H1 (cell line): ENCODE data around the gene SYK. TPM values are rescaled to one million over a fixed set of nuclear protein-coding genes. Genes with fewer than 3 reads are reported as not detected.
A peak's percentile ranks its signal among the peaks of the same experiment; 100 is the strongest.

Source experiments
- CTCF ChIA-PET: fragments of 300-600 bp; sonication (Branson Sonifier 250); formaldehyde crosslinking; loops from one replicate; lab custom pipeline; 2021; ENCODE audit not compliant: partially characterized antibody; lab: Charles Lee
- POLR2A ChIA-PET: fragments of 300-600 bp; sonication (Branson Sonifier 250); formaldehyde crosslinking; loops from one replicate; lab custom pipeline; 2021; ENCODE audit warnings: inconsistent platforms; ENCODE audit not compliant: partially characterized antibody; lab: Charles Lee
- DNase-seq, 2 experiments: peaks; one replicate each; pipeline versions ENCODE4 v3.0.0 to v3.0.0-alpha.2; 2010 to 2022; ENCODE audit warnings: low spot score in 2 of 2, low read depth in 1 of 2, mixed read lengths in 1 of 2
- FAIRE-seq: peaks from 2 replicates; lab custom pipeline; 2011; peaks lifted over from hg19 to GRCh38; lab: Jason Lieb, UNC
- H2AFZ ChIP-seq: 2 replicates; pipeline ENCODE4 v1.8.1; 2012; ENCODE audit warnings: low read length, inconsistent platforms
- H2AK5ac ChIP-seq: 2 replicates; pipeline ENCODE4 v1.6.1; 2013; ENCODE audit warnings: low read depth, low read length
- H2BK120ac ChIP-seq: replicated peaks from 2 replicates; pipeline ENCODE3; 2013; ENCODE audit warnings: low read depth, low read length, inconsistent platforms
- H2BK12ac ChIP-seq: 2 replicates; pipeline ENCODE4 v1.6.1; 2013; ENCODE audit warnings: low read depth, low read length
- H2BK15ac ChIP-seq: 2 replicates; pipeline ENCODE4 v1.6.1; 2013; ENCODE audit warnings: low read length
- H2BK20ac ChIP-seq: 2 replicates; pipeline ENCODE4 v1.6.1; 2013; ENCODE audit warnings: low read length
- H2BK5ac ChIP-seq: 2 replicates; pipeline ENCODE4 v1.6.1; 2013; ENCODE audit warnings: low read depth, low read length
- H3K14ac ChIP-seq: 2 replicates; pipeline ENCODE4 v1.6.1; 2013; ENCODE audit warnings: inconsistent platforms; ENCODE audit not compliant: insufficient read length
- H3K18ac ChIP-seq: 2 replicates; pipeline ENCODE4 v1.6.1; 2013; ENCODE audit warnings: low read length; ENCODE audit errors: extremely low read depth
- H3K23ac ChIP-seq: 2 replicates; pipeline ENCODE4 v1.6.1; 2013; ENCODE audit warnings: inconsistent platforms; ENCODE audit not compliant: insufficient read length
- H3K23me2 ChIP-seq: 2 replicates; pipeline ENCODE4 v1.6.1; 2013; ENCODE audit warnings: low read depth, low read length
- H3K27ac ChIP-seq: 2 replicates; pipeline ENCODE4 v1.6.1; 2011; ENCODE audit warnings: low read depth, low read length, inconsistent platforms
- H3K27me3 ChIP-seq, 4 experiments: replicated peaks in 1 of 4; 1 replicate in 1 of 4; 2 replicates in 3 of 4; pipeline versions ENCODE4 v1.6.1 to v1.8.1; 2011 to 2013; ENCODE audit warnings: low read length in 3 of 4, mild to moderate bottlenecking in 3 of 4, inconsistent platforms in 2 of 4, mixed read lengths in 2 of 4, moderate library complexity in 1 of 4; ENCODE audit not compliant: control insufficient read depth in 3 of 4, insufficient read depth in 3 of 4; ENCODE audit errors: extremely low read depth in 1 of 4
- H3K36me3 ChIP-seq, 4 experiments: 2 replicates each; pipeline versions ENCODE4 v1.6.1 to v1.8.1; 2011 to 2013; ENCODE audit warnings: mild to moderate bottlenecking in 4 of 4, low read length in 3 of 4, moderate library complexity in 2 of 4, control low read depth in 1 of 4, inconsistent platforms in 1 of 4; ENCODE audit not compliant: insufficient read depth in 4 of 4, control insufficient read depth in 2 of 4
- H3K4ac ChIP-seq: replicated peaks from 2 replicates; pipeline ENCODE3; 2013; ENCODE audit warnings: low read length, low read depth, mixed read lengths, inconsistent platforms; ENCODE audit not compliant: insufficient read length
- H3K4me1 ChIP-seq, 4 experiments: replicated peaks in 1 of 4; 1 replicate in 1 of 4; 2 replicates in 3 of 4; pipeline versions ENCODE4 v1.6.1 to v1.8.1; 2011 to 2013; ENCODE audit warnings: low read length in 3 of 4, inconsistent platforms in 2 of 4, mixed read lengths in 1 of 4; ENCODE audit not compliant: insufficient read depth in 4 of 4, control insufficient read depth in 3 of 4
- H3K4me2 ChIP-seq, 2 experiments: 2 replicates each; pipeline versions ENCODE4 v1.6.1 to v1.8.1; 2011 to 2013; ENCODE audit warnings: low read depth in 2 of 2, low read length in 2 of 2, control low read depth in 1 of 2, inconsistent platforms in 1 of 2, mild to moderate bottlenecking in 1 of 2; ENCODE audit not compliant: insufficient read depth in 1 of 2
- H3K4me3 ChIP-seq, 4 experiments: fragments of 200-600, 300-600 bp in 1 of 4; sonication (generic), shearing (Covaris generic), sonication (Bioruptor Twin) in 1 of 4; 2 replicates each; pipeline versions ENCODE4 v1.5.1 to v1.8.1; 2011 to 2016; ENCODE audit warnings: low read length in 4 of 4, low read depth in 3 of 4, control low read depth in 2 of 4, inconsistent platforms in 2 of 4, mild to moderate bottlenecking in 2 of 4, mixed read lengths in 1 of 4, moderate library complexity in 1 of 4; ENCODE audit not compliant: insufficient read depth in 2 of 4; ENCODE audit errors: extremely low read depth in 1 of 4
- H3K56ac ChIP-seq: replicated peaks from 2 replicates; pipeline ENCODE3; 2013; ENCODE audit warnings: low read depth, mild to moderate bottlenecking, mixed read lengths, low read length, inconsistent platforms; ENCODE audit not compliant: insufficient read length
- H3K79me1 ChIP-seq: 2 replicates; pipeline ENCODE4 v1.6.1; 2013; ENCODE audit warnings: low read depth, low read length, control low read depth
- H3K79me2 ChIP-seq, 2 experiments: 2 replicates each; pipeline versions ENCODE4 v1.6.1 to v1.8.1; 2012 to 2013; ENCODE audit warnings: low read length in 2 of 2, mild to moderate bottlenecking in 2 of 2, inconsistent platforms in 1 of 2; ENCODE audit not compliant: insufficient read depth in 2 of 2, control insufficient read depth in 1 of 2
- H3K9ac ChIP-seq, 4 experiments: replicated peaks in 1 of 4; 1 replicate in 1 of 4; 2 replicates in 3 of 4; pipeline versions ENCODE4 v1.6.1 to v1.8.1; 2011 to 2013; ENCODE audit warnings: low read depth in 3 of 4, low read length in 3 of 4, control low read depth in 2 of 4, mild to moderate bottlenecking in 2 of 4, moderate library complexity in 2 of 4, inconsistent platforms in 1 of 4; ENCODE audit errors: extremely low read depth in 1 of 4
- H3K9me3 ChIP-seq, 2 experiments: 2 replicates each; pipeline versions ENCODE4 v1.6.1 to v1.8.1; 2012 to 2013; ENCODE audit warnings: mild to moderate bottlenecking in 2 of 2, moderate library complexity in 2 of 2, control low read depth in 1 of 2, inconsistent platforms in 1 of 2, low read depth in 1 of 2, low read length in 1 of 2, mixed read lengths in 1 of 2; ENCODE audit not compliant: insufficient read depth in 2 of 2
- H4K20me1 ChIP-seq, 2 experiments: replicated peaks in 1 of 2; 2 replicates each; pipeline versions ENCODE3 to v1.8.1; 2011 to 2013; ENCODE audit warnings: inconsistent platforms in 2 of 2, low read length in 2 of 2, mild to moderate bottlenecking in 1 of 2; ENCODE audit not compliant: insufficient read depth in 2 of 2, control insufficient read depth in 1 of 2
- H4K5ac ChIP-seq: 2 replicates; pipeline ENCODE4 v1.6.1; 2013; ENCODE audit warnings: low read length, low read depth, mixed read lengths, inconsistent platforms; ENCODE audit not compliant: insufficient read length
- H4K8ac ChIP-seq: 2 replicates; pipeline ENCODE4 v1.8.0; 2013; ENCODE audit warnings: mild to moderate bottlenecking, moderate library complexity, low read length, inconsistent platforms; ENCODE audit not compliant: insufficient read depth; ENCODE audit errors: extremely low read depth
- H4K91ac ChIP-seq: replicated peaks from 2 replicates; pipeline ENCODE3; 2013; ENCODE audit warnings: low read length, mixed read lengths, inconsistent platforms; ENCODE audit not compliant: insufficient read length
- BRCA1 ChIP-seq: IDR thresholded peaks from 2 replicates; pipeline ENCODE4 v1.6.1; 2012; ENCODE audit warnings: low read depth, low read length, improper control_type of control experiment
- CTCF ChIP-seq, 3 experiments: IDR thresholded peaks; 1 replicate in 2 of 3; 2 replicates in 1 of 3; pipeline versions ENCODE4 v1.5.1 to v1.6.1; 2011; ENCODE audit warnings: low read length in 3 of 3, mild to moderate bottlenecking in 3 of 3, inconsistent platforms in 2 of 3, low read depth in 1 of 3, moderate library complexity in 1 of 3; ENCODE audit not compliant: insufficient read depth in 1 of 3; ENCODE audit errors: control extremely low read depth in 1 of 3
- EGR1 ChIP-seq: IDR thresholded peaks from 2 replicates; pipeline ENCODE4 v1.6.1; 2011; ENCODE audit warnings: low read depth, low read length, borderline replicate concordance
- RAD21 ChIP-seq, 2 experiments: IDR thresholded peaks in 1 of 2; conservative IDR thresholded peaks in 1 of 2; 2 replicates each; pipeline ENCODE4 v1.6.1; 2011; ENCODE audit warnings: low read depth in 2 of 2, low read length in 2 of 2, improper control_type of control experiment in 1 of 2, inconsistent platforms in 1 of 2, mild to moderate bottlenecking in 1 of 2, moderate library complexity in 1 of 2
- WGBS, 2 experiments: shearing (Covaris generic) in 1 of 2; methylation state at CpG; one replicate each; pipeline versions ENCODE4 v1.1.6 to v1.1.7; 2013 to 2015; ENCODE audit warnings: low lambda C conversion rate in 2 of 2, mixed read lengths in 2 of 2, inconsistent platforms in 1 of 2, low coverage in 1 of 2, missing lambda C conversion rate in 1 of 2; ENCODE audit not compliant: insufficient replicate concordance in 2 of 2, insufficient coverage in 1 of 2, insufficient read length in 1 of 2; ENCODE audit errors: extremely low coverage in 1 of 2, missing lambda C conversion rate in 1 of 2; 5-methylcytosine and 5-hydroxymethylcytosine counted together
- polyA plus RNA-seq, 7 experiments: library from polyadenylated mRNA; depleted of rRNA in 3 of 7; stranded (reverse) in 5 of 7; unstranded in 2 of 7; fragments of >200 nt in 5 of 7; fragments of 200-250 nt in 2 of 7; gene quantifications; 1 replicate in 5 of 7; 2 replicates in 1 of 7; 4 replicates in 1 of 7; pipeline versions ENCODE4 v1.2.1 to v1.2.3, GENCODE V29; 2011 to 2013; ENCODE audit warnings: missing spikeins in 2 of 7, mixed read lengths in 2 of 7
- total RNA-seq: library from RNA; stranded (reverse); fragmentation: NEBNext Ultra II Directional; extraction: Animal tissue kit (Norgen Biotek cat#: 25700); gene quantifications from 2 replicates; pipeline ENCODE4 v1.2.1, GENCODE V29; 2021

The SYK gene
- total and polyA plus RNA-seq, 2 of the 8 experiments (the other 6 are each of a cell fraction or from before 2014, with no cell fraction given) = 1.5 to 4.4 TPM

DNA sequence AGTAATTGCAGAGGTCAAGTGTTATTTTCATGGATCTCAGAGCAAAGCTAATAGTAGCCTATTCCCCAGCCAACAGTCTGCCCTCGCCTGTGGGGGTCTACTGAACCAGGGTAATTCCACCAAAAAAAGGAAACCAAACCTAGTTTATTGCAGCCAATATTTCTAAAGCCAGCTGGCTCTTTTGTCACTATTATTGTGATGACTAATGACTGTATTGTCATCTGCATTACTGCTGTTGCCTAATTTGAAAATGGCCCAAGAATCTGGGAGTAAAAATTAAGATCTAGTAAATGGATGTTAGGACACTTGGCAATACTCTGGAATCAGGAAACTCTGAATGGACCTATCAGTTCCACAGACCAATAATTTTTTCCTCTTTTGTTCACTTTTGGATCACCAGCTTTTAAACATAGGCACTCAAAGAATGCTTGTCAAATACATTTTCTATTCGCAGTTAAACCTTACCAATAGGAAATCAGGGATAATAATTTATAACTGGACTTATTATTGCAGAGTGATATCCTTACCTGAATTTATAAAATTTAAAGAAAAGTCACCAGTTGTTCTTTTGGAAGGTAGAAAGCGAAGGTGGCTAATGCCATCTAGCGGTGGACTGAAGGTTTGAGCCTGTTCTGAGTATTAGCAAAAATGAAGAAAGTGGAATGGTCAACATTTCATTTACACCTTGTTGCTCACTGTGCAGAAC lies 69.2 kb downstream of the SYK start:
- TF ChIP-seq BRCA1 (no peak), RAD21 (IDR thresholded peaks at IDR 0.05 in 1 of 2, conservative IDR thresholded peaks at IDR 0.05 in 1 of 2; ENCODE audit: low read depth in 2 of 2, low read length in 2 of 2) (peak; percentile 87), EGR1 (no peak), CTCF (IDR thresholded peaks at IDR 0.05; ENCODE audit: control extremely low read depth in 1 of 3, insufficient read depth in 1 of 3, low read depth in 1 of 3, low read length in 3 of 3) (peak in 2 of 3 experiments; percentile 72 to 76; a peak in 3 of 4 replicates)
- TF ChIP-seq, all 59 proteins: peak for 2
- Histone ChIP-seq H2BK15ac (no peak overlapping the region), H3K36me3 (no peaks in the 10 kb centered on the region), H3K18ac (no peak overlapping the region), H3K79me2 (no peaks in the 10 kb centered on the region), H2BK5ac (no peak overlapping the region), H3K23me2 (no peaks in the 10 kb centered on the region), H3K27me3 (no peaks in the 10 kb centered on the region), H4K8ac (no peak overlapping the region), H2BK12ac (no peak overlapping the region), H3K9ac (no peak overlapping the region), H2BK20ac (no peak overlapping the region), H3K27ac (no peak overlapping the region), H2AFZ (no peak overlapping the region), H4K20me1 (no peaks in the 10 kb centered on the region), H3K4me2 (no peak overlapping the region), H4K91ac (no peak overlapping the region), H2BK120ac (no peak overlapping the region), H3K56ac (no peak overlapping the region), H3K4me3 (no peak overlapping the region), H3K4ac (no peak overlapping the region), H3K9me3 (no peaks in the 10 kb centered on the region), H3K4me1 (no peaks in the 10 kb centered on the region), H3K79me1 (no peaks in the 10 kb centered on the region), H3K14ac (no peak overlapping the region), H3K23ac (no peak overlapping the region), H4K5ac (no peak overlapping the region), H2AK5ac (no peak overlapping the region)
- 15% methylated on average over 4 of the region's 4 CpGs; no CpG with 5 or more reads in 1 of the 2 experiments for WGBS, 2 experiments
- DNase-seq = no peak
- ChIA-PET POLR2A (no interaction called here), CTCF (interaction anchor here (0.7 to 2.2 kb wide), 16 partner anchors 10 to 730 kb away, joined by 3 to 11 read pairs (median 3); no protein-coding TSS in a partner anchor)
- peak; percentile 70 for FAIRE-seq
